ENCODE results near the gene ALPL.

ALPL gene

GRCh38 chr1:21614419-21615115, 105.3 kb downstream of the ALPL start:
- TF ChIP-seq CTCF (IDR thresholded peaks at IDR 0.05; ENCODE audit: low read depth, low read length, missing control alignments), result no peak
- H3K4me3 ChIP-seq (replicated peaks; ENCODE audit: low read depth, low read length), result no peak overlapping the region
- no peak for DNase-seq (ENCODE audit: extremely low read depth, low read depth)

GRCh38 chr1:21616372-21616771, 107.1 kb downstream of the ALPL start:
- no peak for DNase-seq (ENCODE audit: extremely low read depth, low read depth)
- H3K4me3 ChIP-seq (replicated peaks; ENCODE audit: low read depth, low read length), result no peak overlapping the region
- no peak for TF ChIP-seq CTCF (IDR thresholded peaks at IDR 0.05; ENCODE audit: low read depth, low read length, missing control alignments)

GRCh38 chr1:21617126-21617738, 108.0 kb downstream of the ALPL start:
- TF ChIP-seq CTCF (IDR thresholded peaks at IDR 0.05; ENCODE audit: low read depth, low read length, missing control alignments), result no peak
- H3K4me3 ChIP-seq (replicated peaks; ENCODE audit: low read depth, low read length), result no peak overlapping the region
- DNase-seq (ENCODE audit: extremely low read depth, low read depth), result no peak

GRCh38 chr1:21618059-21618458, 108.8 kb downstream of the ALPL start:
- no peak for TF ChIP-seq CTCF (IDR thresholded peaks at IDR 0.05; ENCODE audit: low read depth, low read length, missing control alignments)
- no peak overlapping the region for H3K4me3 ChIP-seq (replicated peaks; ENCODE audit: low read depth, low read length)
- no peak for DNase-seq (ENCODE audit: extremely low read depth, low read depth)

GRCh38 chr1:21618561-21619374, 109.5 kb downstream of the ALPL start:
- no peak for TF ChIP-seq CTCF (IDR thresholded peaks at IDR 0.05; ENCODE audit: low read depth, low read length, missing control alignments)
- H3K4me3 ChIP-seq (replicated peaks; ENCODE audit: low read depth, low read length), result no peak overlapping the region
- DNase-seq (ENCODE audit: extremely low read depth, low read depth), result no peak

- H3K4me3 ChIP-seq (replicated peaks; ENCODE audit: low read depth, low read length), result no peak overlapping the region
- TF ChIP-seq CTCF (IDR thresholded peaks at IDR 0.05; ENCODE audit: low read depth, low read length, missing control alignments), result no peak
- DNase-seq (ENCODE audit: extremely low read depth, low read depth), result no peak
These were observed 110.2 kb downstream of the ALPL start for GRCh38 chr1:21619375-21619947.
